Activated CD4-positive, alpha-beta T cell treated with anti-CD3 and anti-CD28 coated beads, Interleukin-2, amount 50 U/mL, for 4 hours (primary cell): Measurements from ENCODE around the gene TEAD1.

Experiments used
- DNase-seq, 2 experiments: peaks; one replicate each; pipeline ENCODE4 v3.0.0-alpha.2; 2020

TEAD1 gene

DNA sequence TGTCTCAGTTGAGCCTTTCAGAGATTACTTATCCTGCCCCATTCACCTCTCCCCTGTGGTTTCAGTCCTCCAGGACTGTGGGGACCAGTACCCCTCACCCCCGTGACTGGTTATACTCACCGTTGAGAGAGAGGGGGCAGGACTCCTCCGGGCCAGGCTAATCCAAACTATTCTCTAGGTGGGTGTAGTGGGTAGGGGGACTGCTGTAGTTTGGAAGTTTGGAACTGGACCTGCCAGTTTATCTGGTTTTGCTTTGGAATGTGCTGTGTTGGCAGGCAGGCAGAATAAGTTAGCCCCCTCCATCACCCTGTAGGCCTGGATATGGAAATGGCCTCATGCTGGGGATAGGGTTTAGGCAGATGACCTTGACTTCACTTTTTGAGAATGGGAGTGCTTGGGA lies 13.5 kb downstream of the TEAD1 start:
- DNase-seq, result no peak

DNA sequence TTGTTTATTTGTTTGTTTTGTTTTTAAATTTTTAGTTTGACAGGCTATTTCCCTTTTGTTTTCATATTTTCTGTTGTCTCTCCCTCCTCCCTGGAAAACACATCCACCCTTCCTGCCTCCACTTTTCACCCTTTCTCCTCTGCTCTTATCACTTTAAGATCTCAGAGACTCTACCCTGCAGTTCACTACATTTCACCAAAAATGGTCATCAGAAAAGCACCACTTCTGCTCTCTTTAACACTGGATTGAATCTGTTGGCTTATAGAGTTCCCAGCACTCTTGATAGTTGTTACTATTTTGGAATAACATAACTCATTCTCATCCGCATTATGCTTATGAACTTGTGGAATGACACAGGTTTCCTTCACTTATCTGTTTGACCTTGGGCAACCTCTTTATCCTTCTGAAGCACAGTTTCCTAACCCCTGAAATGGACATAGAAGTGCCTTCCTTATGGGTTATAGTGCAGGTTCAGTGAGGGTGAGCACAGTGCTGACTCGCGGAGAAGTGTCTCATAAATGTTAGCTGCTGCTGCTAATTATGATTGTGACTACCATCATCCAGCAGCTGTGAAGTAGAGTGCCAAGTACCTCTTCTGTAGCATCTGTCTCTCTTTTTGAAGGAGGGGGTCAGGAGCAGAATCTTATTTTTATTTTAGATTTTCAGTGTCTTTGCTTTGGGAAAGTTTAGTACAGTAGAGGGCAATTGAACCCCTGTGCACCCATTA lies 15.0 kb downstream of the TEAD1 start:
- DNase-seq, result no peak

DNA sequence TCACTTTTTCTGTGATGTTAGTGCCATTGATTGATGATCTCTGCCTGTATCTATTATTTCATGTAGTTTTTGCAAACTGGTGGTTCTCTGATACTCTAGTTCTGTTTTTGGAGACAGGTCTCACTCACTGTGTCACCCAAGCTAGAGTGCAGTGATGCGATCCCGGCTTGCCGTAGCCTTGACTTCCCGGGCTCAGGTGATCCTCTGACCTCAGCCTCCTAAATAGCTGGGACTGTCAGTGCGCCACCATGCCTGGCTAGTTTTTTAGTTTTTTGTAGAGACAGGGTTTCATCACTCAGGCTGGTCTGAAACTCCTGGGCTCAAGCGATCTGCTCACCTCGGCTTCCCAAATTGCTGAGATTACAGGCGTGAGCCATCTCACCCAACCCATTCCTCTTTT lies 16.4 kb downstream of the TEAD1 start:
- DNase-seq, result no peak

DNA sequence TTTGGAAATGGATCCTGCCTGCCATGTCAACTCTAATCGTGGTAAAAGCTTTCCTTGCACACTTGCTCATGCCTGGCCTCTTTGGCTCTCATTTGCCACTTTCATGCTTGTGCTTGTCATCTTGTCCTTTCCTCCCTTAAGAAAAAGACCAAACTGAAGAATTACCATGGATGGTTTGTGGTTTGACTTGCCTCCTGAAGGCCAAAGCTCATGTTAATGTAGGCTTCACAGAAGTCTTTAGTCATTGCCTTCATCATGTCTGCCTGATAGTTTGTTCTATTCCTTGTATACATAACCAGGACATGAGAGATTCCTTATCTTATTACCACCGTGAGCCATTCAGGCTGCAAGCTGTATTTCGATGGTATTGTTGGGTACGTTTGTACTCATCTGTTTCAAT lies 17.3 kb downstream of the TEAD1 start:
- no peak for DNase-seq

DNA sequence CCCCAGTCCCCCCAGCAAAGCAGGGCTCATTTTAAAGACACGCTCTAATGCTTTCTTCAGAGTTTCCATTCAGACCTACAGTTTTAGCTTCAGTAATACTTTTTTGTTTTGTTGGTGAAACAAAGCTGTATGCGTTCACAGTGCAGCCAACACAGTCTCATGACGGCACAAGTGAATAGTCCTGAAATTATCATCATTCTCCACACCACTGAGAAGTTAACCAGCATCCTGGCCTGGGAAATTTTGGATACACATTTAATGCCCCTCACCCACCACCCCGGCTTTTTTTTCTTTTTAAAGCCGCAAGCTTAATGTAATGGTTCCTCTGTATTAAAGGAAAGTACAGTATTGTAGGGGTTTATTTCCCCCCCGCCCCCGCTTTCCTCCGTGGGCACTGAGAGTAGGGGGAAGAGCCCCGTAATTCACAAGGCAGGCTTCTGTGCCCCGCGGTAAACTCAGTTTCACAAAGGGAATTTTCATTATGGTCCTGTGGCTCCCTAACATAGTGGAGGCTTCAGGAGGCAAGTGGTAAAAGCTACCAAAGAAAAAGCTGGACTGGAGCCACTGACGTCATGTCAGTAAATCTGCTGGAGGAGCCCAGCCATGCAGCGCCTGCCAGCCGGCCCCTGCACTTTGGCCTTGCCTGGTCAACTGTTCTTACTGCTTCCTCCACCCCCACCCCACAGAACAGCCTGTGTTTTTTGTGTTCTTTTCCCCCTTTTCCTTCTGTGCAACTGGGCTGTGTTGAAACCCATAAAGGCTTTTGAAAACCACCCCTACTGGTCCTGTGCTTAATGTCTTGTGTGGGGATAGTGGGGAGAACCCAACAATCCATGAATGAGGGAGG lies 18.2 kb downstream of the TEAD1 start:
- DNase-seq, result no peak

DNA sequence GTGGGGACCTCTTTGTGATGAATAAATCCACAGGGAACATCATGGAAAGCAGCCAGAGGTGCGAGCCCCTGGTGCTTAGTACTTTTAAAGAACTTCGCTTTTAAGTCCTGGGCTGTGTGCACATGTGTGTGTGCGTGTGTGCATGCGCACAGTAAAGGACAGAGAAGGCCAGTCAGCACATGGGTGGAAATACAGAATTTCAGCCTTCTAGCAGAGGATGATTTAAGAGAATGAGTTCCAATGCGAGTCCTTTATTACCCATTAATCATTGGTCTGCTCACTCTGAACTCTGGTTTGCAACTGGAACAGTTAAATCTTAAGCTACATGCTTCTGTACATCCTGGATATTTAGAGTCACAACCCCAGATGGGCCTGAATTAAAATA lies 18.9 kb downstream of the TEAD1 start:
- DNase-seq, result no peak

DNA sequence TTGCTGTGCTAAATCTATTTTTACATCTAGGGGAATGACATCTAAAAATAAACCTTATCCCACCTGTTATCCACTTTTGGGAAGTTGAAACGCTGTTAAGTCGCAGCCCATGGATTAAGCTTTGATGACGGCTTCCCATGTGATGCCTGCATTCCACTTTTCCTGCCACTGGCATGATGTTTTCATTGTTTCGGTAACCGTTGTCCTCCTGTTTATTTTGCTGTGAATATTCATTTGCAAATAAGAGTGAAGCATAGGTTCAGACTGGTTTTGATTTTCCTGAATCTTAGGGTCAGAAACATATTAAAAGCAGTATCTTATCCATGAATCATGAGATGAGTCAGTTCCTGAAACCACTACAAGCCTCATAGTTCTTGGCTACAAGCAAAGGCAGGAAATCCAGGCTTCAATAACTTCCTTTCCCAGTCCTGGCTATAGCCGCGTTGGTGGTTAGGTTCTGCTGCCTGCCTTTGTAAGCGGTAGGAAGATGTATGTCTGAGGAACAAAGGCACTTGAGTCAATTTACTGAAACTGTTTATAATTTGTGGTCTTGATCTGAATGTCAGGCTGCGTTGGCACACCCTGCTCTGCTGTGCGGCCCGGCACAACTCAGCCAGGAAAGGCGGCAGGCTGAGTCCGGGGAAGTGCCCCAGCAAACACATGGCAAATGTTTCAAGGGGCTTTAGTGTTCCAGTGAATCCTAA lies 19.4 kb downstream of the TEAD1 start:
- no peak for DNase-seq

DNA sequence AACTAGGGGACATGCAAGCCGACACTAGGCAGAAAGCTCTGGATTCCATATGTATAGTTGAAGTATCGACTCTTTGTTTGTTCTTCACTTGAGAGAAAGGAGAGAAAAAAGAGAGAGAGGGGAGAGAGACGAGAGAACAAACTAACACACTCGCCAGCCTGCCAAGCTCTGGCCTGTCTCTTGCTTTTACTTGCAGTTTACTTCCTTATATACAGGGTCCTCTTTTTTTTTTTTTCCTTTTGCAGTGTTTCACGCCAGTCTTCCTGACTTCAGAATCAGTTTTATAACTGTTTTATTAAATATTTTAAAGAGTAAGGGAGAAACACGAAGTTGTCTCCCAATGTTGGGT lies 19.9 kb downstream of the TEAD1 start:
- no peak for DNase-seq

DNA sequence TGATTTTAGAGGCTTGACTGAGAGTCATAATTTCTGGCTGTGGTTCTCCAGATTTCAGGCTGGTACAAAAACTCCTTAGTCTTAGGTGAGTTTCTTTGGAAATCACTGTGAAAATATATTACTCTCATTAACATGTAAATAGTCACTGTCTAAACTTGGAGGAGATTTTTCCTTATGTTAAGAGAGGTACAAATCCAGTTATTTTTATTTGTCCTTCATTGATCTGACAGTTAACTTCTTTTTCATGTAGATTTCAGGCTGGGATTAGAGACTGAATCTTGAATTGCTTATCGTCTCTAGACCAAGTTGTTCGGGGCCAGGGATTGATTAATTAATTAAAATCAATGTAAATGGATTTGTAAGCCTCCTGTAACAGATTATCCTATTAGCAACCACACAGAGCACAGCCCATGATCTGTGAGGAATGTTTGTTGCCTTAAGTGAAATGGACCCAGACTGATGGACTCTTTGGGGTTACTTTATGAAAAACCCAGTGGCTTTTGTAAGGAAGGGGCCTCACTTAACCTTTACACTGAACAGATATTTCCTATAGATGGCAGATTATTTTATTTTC lies 21.1 kb downstream of the TEAD1 start:
- DNase-seq, result no peak

DNA sequence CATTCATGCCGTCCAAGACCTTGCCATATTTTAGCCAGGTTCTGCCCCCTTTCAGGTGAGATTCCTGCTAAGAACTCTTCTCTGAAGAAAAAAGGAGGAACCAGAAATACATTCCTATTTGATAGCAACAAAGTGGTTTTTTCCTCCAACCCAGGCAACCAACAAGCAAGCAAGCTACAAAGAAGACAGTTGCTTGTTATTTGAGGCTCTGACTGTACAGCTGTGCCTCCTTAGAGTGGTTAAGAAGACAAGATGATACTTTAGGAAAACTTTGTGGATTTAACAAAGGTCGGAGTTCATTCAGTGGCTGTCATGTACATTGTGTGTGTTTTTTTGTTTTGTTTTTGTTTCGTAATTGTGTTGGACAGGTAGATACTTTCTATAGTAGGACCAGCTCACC lies 21.7 kb downstream of the TEAD1 start:
- DNase-seq, result no peak

DNA sequence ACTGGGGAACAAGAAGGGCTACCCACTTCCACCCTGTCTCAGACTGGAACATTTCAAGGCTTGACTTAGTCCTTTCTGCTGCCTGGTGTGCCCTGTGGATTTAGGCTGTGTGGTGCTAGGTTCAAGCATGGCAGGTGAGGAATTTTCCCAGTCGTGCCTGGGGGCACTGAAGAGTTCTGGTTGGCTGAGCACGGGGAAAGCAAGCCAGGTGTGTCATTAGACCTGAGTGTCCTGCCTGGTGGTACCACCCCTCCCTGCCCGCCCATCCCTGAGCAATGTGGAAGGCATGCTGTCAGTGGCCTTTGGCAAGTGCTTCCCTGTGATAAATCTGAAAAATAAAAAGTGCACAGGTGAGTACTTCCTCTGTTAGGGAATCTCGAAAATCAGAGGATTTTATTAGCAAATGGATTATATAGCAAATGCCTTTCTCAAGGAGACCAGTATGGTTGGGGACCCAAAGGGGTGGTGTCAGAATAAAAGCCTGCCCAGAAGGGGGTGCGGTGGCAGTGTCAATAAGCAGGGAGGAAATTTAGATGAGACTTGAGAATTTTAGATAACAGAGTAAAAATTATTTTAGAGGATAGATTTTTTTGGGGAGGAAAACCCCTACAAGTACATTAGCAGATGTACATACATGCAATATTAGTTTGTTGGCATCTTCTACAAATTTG lies 22.8 kb downstream of the TEAD1 start:
- DNase-seq, result no peak

DNA sequence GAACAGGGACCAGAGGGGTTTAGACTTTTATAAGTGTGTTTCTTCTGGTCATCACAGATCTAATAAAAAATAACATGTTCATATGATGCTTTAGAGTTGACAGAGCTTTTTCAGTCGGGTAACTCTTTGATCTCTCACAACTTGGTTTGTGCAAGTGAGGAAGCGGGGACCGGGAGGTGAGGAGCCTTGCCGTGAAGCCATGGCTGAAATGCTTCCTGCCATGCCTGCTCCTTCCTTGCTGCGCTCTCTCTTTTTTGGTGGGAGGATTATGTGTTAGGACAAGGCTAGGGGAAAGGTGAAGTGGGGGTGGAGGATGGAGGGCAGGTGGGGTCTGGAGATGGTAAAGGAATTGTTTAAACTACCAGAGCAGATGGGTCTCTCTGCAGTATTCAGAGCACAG lies 23.8 kb downstream of the TEAD1 start:
- DNase-seq, result no peak

DNA sequence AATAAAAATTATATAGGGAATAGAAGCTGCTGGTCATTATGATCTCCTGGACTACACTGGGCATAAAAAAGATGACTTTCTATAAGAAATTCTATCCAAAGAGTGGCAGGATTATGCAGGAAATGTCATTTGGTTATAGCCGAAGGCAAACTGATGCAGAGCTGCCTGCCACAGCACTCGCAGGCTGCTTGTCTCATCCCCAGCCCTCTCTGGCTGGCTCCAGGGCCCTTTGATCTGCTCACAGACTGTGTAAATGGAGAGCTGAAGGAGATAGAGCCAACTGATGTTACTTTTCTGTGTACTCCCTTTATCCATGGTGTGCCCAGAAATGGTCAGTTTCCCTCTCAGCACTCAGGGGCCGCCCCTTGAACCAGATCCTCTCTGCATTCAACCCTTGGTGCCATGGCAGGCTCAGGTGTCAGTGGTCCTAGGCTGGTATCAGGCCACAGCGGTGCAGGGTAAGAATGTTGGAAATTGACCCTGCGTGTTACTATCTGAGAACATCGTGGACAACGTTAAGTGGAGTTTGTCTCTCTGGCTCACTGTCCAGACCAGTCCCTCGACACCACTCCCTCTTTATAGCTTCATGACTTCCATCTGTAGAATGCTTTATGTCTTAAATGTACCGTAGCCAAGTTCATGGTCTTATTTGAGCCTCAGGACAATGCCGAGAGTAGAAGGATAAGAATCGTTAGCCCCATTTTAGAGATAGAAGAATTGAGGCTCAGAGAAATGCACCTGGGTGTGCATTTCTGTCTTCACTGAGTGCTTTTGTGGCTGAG lies 27.8 kb downstream of the TEAD1 start:
- DNase-seq, result no peak

DNA sequence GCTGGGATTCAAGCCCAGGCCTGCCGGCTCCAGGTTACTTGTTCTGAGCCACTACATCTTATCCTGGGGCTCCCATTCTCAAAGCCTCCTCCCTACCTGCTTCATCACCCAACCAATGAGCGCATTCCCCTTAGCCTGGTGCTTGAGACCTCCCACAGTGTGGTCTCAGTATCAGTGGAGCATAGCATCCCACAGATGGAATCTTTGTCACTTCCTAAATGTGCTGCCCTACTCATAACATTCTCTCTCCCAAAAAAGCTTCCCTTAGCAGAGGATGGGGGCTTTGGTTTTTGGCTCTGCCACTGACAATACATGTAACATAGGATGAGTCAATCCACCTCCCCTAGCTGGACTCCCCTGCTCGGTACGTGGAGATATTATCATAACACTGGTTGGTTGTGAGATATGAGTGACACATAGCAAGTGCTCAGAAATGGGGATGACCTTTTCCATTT lies 28.8 kb downstream of the TEAD1 start:
- DNase-seq, result no peak

DNA sequence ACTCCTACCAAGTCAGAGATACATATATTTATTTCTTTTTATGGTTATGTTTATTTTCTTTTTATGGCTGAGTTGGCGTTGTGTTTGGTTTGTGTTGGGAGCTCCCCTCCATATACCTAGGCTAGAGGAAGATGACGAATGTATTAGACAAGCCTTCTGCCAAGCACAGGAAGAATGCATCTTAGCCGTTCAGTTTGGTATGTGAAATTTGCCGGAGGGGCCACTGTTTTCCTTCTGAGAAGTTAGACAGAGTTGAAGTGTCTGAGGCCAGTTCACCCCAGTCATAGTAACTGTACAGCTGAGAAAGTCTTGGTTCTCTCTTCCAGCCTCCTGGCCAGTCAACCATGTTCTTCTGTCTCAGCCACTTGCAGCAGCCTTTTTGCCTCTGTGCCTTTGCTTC lies 29.8 kb downstream of the TEAD1 start:
- DNase-seq, result no peak

DNA sequence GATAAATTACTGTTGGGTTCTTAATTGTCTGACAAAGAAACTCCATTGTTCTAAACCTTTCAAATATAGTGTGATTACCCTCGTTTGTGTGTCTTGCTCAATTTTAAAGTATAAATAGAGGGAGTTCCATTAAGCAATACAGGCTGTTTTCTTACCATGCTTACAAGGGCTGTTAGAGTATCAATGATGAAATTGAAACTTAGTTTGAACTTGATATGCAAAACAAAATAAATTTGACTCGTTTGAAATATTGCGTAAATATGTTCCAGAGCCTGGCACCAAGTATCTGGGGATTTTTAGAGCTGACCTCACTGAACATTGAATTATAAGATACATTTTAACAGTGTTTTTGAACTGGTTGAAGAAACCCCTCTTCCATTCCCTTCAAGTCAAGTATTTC lies 31.7 kb downstream of the TEAD1 start:
- DNase-seq, result no peak

DNA sequence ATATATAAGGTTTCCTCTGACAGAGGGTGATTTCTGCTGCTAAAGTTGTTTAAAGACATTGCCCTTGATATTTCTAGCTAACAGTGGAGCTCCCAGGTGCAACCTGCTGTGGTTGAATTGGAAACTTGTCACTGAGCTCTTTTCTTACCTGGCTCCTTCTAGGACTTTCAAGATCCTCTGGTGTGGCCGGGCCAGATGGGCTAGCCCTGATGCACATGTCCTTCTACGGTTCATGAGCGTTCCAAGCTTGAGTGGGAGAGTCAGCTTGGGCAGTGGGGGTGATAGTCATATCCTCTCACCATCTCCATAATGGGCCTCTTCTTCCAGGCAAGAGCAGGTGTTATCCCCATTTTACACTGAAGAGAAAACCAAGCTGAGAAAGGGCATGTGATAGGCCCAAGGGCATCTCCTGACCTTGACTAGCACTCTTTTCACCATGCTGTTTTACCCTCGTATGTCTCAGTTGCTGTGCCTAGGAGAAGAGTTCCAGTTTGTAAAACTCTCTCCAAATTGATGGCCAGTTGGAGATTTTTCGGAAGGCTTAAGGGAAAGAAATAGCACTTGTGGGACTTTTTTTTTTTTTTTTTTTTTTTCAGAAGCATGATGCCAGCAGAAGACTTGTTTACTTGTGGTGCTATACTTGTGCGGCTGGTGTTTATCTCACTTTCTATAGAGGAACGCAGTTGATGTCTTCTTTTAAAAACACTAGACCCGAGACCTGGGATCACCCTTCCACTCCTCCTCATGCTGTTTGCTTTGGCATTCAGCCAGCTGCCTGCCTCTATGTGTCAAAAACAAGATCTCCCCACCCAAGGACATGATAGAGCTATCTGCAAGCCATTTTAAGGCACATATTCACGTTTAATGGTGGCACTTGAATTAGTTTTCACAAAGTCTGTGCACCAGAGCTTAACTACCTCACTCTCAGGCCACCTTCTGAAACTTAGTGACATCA lies 32.6 kb downstream of the TEAD1 start:
- no peak for DNase-seq

DNA sequence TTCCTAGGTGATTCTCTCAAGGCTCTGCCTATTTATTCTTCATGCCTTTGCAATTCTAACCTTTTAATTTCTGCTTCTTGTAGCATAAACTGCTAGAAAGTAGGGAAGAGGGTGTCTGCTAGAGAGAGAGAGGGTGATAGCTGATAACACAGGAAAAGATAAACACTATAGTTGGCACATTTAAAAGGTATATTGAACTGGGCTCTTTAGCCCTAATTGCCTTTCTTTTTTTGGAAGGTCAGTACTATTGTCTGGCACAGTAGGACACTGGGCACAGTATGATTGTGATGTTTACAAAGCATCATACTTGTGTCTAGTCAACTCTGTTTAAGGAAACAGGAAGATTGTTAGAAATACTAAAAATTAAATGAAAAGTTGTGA lies 33.3 kb downstream of the TEAD1 start:
- DNase-seq, result no peak

DNA sequence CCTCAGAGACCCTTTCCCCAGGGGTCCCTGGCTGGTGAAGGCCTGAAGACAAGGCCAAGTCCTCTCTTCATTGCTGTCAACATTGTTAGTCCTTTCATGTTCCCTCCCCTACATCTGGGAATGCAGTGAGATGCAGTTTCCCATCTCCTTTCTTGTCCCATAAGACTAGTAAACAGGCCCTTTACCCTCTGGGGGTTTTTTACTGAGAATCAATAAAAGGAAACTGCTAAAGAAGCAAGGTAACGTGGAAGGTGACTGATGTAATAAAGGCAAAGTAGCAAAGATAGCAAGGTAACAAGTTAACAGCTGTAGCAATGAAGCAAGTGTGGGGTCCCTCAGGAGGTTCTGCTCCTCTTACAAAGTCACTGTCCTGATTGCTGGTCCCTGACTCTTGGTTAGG lies 37.3 kb downstream of the TEAD1 start:
- DNase-seq, result no peak

DNA sequence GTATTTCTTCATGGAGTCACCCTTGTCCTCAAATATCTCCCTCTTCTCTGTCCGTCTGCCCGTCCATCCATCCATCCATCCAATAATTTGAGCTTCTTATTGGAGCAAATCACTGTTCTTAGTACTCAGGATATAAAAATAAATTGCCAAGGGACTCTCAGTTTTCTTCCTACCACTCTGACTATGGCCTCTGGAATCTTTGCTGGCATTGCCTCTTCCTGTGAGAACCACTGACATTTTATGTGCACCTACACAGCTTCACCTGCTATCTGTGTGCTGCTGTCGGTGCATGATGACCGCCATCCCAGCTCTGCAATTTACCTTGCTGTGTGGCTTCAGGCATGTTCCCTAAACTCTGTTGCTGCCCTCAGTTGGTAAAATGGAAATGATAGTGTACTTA lies 37.9 kb downstream of the TEAD1 start:
- no peak for DNase-seq

DNA sequence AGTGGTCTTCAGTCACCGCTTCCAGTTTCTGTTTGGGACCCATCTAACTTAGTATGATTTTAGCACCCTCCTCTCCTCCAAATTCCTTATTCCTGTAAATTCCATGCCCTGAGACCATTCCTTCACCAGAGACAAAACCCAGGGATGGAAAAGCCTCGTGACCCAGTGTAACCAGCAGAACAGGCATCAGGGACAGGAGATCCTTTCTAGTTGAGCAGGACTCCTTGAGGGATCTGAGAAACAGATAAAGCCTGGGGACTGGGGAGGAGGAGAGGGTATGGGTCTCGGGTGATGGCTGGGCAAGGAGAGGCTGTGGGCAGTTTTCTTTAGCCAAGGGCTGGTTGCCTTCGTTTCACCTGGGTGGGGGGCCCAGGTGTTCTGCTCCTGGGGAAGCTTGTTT lies 40.9 kb downstream of the TEAD1 start:
- no peak for DNase-seq
